Renal pelvis (tissue), 4 donors: ENCODE data around the gene XRN1. TPM values are rescaled to one million over a fixed set of nuclear protein-coding genes. Genes with fewer than 3 reads are reported as not detected.

Experiments
- DNase-seq: peaks from one replicate; pipeline ENCODE4 v3.0.0-alpha.2; 2013
- polyA plus RNA-seq, 3 donors: library from polyadenylated mRNA; unstranded; fragments of 120-200 nt; gene quantifications; one replicate each; pipeline ENCODE4 v1.2.1, GENCODE V29; 2013; ENCODE audit not compliant: insufficient read length in 3 of 3

The XRN1 gene
- polyA plus RNA-seq, 3 donors: 19.2 to 33.8 (median 28.7) TPM

GRCh38 chr3:142270407-142270806 is 177.4 kb downstream of the XRN1 start:
- no peak for DNase-seq

- DNase-seq: no peak
Measured at GRCh38 chr3:142269767-142270166, 178.1 kb downstream of the XRN1 start.

DNA sequence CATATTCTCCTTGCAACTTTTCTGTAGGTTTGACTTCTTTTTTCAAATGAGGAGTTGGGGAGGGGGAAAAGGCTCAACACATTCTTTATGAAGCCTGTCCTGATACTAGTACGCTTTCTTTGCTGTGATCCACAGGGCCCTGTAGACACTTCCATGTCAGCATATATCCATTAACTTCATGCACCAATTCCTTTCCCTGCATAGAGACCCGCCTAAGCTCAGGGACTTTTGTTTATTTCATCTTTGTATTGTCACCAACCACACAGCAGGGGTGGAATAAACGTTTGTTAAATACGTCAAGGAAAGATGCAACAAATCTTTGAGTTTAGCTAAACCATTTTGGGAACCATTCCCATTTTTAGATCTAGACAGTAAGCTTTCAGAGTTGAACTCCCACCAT is 179.4 kb downstream of the XRN1 start:
- DNase-seq: peak; percentile 37

GRCh38 chr3:142267269-142267668 is 180.6 kb downstream of the XRN1 start:
- DNase-seq: no peak

DNA sequence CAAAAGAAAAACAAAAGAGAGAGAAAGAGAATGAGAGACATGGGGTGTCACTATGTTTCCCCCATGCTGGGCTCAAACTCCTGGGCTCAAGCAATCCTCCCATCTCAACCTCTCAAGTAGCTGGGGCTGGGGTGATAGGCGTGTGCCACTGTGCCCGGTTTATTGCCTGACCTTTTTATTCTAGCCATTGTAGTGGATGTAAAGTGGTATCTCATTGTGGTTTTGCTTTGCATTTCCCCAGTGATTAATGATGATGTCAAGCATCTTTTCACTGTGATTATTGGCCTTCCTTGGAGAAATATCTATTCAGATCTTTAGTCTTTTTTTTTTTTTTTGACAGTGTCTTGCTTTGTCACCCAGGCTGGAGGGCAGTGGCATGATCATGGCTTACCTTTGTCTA is 184.7 kb downstream of the XRN1 start:
- no peak for DNase-seq

DNA sequence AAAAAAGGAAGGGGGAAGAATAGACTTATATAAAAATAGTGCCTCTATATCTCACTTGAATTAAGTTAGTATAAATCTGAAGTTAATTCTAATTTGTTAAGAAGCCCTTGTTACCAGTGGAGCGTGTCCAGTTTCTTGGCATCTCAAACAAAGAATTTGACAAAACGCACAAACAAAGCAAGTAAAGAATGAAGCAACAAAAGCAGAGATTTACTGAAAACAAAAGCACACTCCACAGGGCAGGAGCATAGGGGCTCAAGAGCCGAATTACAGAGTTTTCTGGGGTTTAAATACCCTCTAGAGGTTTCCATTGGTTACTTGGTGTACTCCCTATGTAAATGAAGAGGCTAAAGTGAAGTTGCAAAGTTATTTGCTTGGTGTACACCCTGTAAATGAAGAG is 188.5 kb downstream of the XRN1 start:
- DNase-seq: no peak

GRCh38 chr3:142256712-142257333 is 191.0 kb downstream of the XRN1 start:
- no peak for DNase-seq

Other genes starting within 250 kb of the XRN1 start
- 10 to 100 TPM; 10.2 to 26.1 (median 19.6) TPM for gene GK5, start 222.5 kb downstream of the XRN1 start, polyA plus RNA-seq
- 10 to 100 TPM; 22.9 to 35.6 (median 29.8) TPM for gene ATR, start 130.7 kb upstream of the XRN1 start, polyA plus RNA-seq
- 10 to 100 TPM; 24.8 to 34.9 (median 25.8) TPM for gene PLS1, start 148.4 kb upstream of the XRN1 start, polyA plus RNA-seq